ENCODE results near the gene TAF3. TPM values are rescaled to one million over a fixed set of nuclear protein-coding genes. Genes with fewer than 3 reads are reported as not detected.
A peak's percentile ranks its signal among the peaks of the same experiment; 100 is the strongest.

TAF3 gene
- total and polyA plus RNA-seq, 12 donors = 3.6 to 14.9 (median 11.0) TPM

DNA sequence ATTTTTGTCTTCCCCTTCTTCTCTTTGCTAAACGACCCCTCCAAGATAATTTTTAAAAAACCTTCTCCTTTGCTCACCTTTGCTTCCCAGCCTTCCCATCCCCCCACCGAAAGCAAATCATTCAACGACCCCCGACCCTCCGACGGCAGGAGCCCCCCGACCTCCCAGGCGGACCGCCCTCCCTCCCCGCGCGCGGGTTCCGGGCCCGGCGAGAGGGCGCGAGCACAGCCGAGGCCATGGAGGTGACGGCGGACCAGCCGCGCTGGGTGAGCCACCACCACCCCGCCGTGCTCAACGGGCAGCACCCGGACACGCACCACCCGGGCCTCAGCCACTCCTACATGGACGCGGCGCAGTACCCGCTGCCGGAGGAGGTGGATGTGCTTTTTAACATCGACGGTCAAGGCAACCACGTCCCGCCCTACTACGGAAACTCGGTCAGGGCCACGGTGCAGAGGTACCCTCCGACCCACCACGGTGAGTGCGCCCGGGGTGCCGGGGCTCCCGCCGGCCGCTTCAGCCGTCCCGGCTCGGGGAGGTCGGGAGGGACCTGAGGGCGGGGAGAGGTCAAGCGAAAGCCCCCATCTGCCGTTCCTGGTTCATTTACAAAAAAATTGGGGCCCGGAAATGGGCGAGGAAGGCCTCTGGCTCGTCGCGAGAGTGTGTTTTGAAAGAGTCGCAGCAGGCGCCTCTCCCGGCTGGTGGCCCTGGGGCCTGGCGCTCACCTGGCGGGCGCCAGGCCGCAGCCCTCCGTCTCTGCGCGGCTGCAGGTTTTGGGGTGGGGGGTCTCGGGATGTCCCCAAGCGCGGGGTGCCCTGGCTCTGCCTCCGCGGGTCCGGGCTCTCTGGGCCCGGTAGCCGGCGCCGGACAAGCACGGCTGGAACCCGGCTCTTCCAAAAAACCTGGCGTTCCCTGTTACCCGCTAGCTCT lies 237.4 kb downstream of the TAF3 start:
- peaks cover 10 to 100% (median 92%) of the 10 kb centered on the region in 7 donors for H3K27me3 ChIP-seq

DNA sequence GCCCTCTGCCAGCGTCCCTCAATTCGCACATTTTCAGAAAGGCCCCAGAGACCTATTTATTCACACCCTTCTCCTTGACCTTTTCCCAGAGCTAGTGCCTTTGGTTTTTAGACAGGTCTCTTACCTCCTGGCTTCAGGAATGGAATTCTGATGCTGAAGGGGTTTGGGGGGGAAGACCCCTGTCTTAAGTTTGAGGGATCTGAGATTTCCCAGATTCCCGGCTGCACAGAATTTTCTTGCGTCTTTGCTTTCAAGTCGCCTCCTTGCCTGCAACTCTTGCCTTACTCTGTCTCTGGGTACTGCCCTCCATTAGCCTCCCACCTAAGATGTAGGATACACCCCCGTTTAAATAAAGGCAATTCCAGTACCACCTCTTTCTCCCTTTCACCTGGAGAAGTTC lies 238.1 kb downstream of the TAF3 start:
- Histone ChIP-seq H3K27ac (peak overlapping the region in 9 of 10 donors; percentile 45 to 89 (median 77)), H3K36me3 (peaks cover 0 to 4% (median 0%) of the 10 kb centered on the region in 9 donors), H3K4me1 (peaks cover 0 to 71% (median 41%) of the 10 kb centered on the region in 9 donors), H3K9me3 (no peaks in the 10 kb centered on the region), H3K4me3 (peak overlapping the region; percentile 36 to 68 (median 60)), H3K27me3 (peaks cover 6 to 100% (median 92%) of the 10 kb centered on the region in 7 donors)
- DNase-seq = no peak
- 37 to 49% methylated on average over 6 of the region's 6 CpGs for WGBS, 2 donors
- intact Hi-C loops (cut with DNase I) = loop anchor here in 6 of 10 donors (10.0 kb wide), 6 partner anchors 182 to 418 kb away; no protein-coding TSS in a partner anchor
- ATAC-seq = no peak
- TF ChIP-seq, protein P1, sequence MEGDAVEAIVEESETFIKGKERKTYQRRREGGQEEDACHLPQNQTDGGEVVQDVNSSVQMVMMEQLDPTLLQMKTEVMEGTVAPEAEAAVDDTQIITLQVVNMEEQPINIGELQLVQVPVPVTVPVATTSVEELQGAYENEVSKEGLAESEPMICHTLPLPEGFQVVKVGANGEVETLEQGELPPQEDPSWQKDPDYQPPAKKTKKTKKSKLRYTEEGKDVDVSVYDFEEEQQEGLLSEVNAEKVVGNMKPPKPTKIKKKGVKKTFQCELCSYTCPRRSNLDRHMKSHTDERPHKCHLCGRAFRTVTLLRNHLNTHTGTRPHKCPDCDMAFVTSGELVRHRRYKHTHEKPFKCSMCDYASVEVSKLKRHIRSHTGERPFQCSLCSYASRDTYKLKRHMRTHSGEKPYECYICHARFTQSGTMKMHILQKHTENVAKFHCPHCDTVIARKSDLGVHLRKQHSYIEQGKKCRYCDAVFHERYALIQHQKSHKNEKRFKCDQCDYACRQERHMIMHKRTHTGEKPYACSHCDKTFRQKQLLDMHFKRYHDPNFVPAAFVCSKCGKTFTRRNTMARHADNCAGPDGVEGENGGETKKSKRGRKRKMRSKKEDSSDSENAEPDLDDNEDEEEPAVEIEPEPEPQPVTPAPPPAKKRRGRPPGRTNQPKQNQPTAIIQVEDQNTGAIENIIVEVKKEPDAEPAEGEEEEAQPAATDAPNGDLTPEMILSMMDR (IDR thresholded peaks at IDR 0.05) = no peak

More for the DNA sequence above, 237.4 kb downstream of the TAF3 start:
- peaks cover 0 to 4% (median 0%) of the 10 kb centered on the region in 9 donors for H3K36me3 ChIP-seq
- 9 to 13% methylated on average over 84 to 85 of the region's 85 CpGs for WGBS, 2 donors
- DNase-seq (no peak), ATAC-seq (peak in 2 of 8 donors; percentile 3 to 31)
- no peaks in the 10 kb centered on the region for H3K9me3 ChIP-seq
- peak overlapping the region; percentile 26 to 89 (median 76) for H3K27ac ChIP-seq
- TF ChIP-seq, protein P1 (IDR thresholded peaks at IDR 0.05) = no peak
- H3K4me3 ChIP-seq = peak overlapping the region; percentile 36 to 68 (median 60)
- H3K4me1 ChIP-seq = peaks cover 0 to 77% (median 48%) of the 10 kb centered on the region in 9 donors
- intact Hi-C loops (cut with DNase I) = loop anchor here in 6 of 10 donors (1.0 to 10.0 kb wide), 7 partner anchors 181 to 419 kb away; partner anchors contain the start of gene TAF3 (in 1 of the 6)

DNA sequence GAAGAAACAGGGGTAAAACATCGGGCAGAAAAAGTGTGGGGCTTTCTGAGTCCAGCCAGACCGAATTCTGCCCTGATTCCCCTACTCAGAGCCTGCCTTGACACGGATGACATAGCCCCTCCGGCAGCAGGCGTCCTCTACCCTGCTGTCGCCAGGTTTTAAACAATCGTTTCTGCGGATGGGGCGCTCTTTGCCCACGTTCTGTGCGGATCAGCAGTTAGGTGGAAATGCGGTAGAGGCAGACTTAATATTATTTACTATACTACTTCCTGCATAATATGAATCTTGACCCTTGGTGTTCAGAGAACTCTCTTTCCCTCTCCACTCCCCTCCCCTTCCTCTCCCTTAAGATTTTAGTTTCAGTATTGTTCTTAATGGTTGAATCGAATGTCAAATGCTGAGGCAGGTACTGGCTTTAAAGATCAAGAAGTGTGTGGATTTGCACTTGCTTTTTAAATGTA lies 238.6 kb downstream of the TAF3 start:
- H3K27ac ChIP-seq = peak overlapping the region in 9 of 10 donors; percentile 45 to 89 (median 77)
- peaks cover under 1 to 100% (median 92%) of the 10 kb centered on the region in 7 donors for H3K27me3 ChIP-seq
- no peak for DNase-seq
- intact Hi-C loops (cut with DNase I) = loop anchor here in 6 of 10 donors (10.0 kb wide), 6 partner anchors 182 to 418 kb away; no protein-coding TSS in a partner anchor
- H3K9me3 ChIP-seq = no peaks in the 10 kb centered on the region
- WGBS, 2 donors = 31 to 41% methylated on average over 13 of the region's 13 CpGs
- peak overlapping the region in 9 of 10 donors; percentile 36 to 68 (median 61) for H3K4me3 ChIP-seq
- ATAC-seq = peak in 2 of 8 donors; percentile 15 to 19
- TF ChIP-seq, protein P1 (IDR thresholded peaks at IDR 0.05) = no peak
- H3K36me3 ChIP-seq = peaks cover 0 to 4% (median 0%) of the 10 kb centered on the region in 9 donors
- peaks cover 0 to 66% (median 41%) of the 10 kb centered on the region in 9 donors for H3K4me1 ChIP-seq

Data from heart right ventricle (tissue), 16 donors.